Esophagus muscularis mucosa (tissue), 4 donors: ENCODE measurements around the gene STK32B. TPM values are rescaled to one million over a fixed set of nuclear protein-coding genes. Genes with fewer than 3 reads are reported as not detected.

Experiments used
- DNase-seq: peaks from one replicate; pipeline ENCODE4 v3.0.0-alpha.2; 2017; ENCODE audit errors: extremely low spot score
- H3K27ac ChIP-seq, 4 donors: fragments of 200-600 bp; sonication (generic); replicated peaks in 1 of 4; 1 replicate in 3 of 4; 2 replicates in 1 of 4; pipeline ENCODE4 v1.5.1; 2016 to 2019; ENCODE audit warnings: mild to moderate bottlenecking in 1 of 4
- H3K27me3 ChIP-seq, 4 donors: fragments of 200-600 bp; sonication (generic); one replicate each; pipeline versions ENCODE4 v1.5.1 to v1.6.0; 2016 to 2019
- H3K36me3 ChIP-seq, 4 donors: fragments of 200-600 bp; sonication (generic); one replicate each; pipeline ENCODE4 v1.5.1; 2016 to 2019
- H3K4me1 ChIP-seq, 4 donors: fragments of 200-600 bp; sonication (generic); one replicate each; pipeline ENCODE4 v1.5.1; 2016 to 2019
- H3K4me3 ChIP-seq, 4 donors: fragments of 200-600 bp; sonication (generic); 1 replicate in 2 of 4; 2 replicates in 2 of 4; pipeline ENCODE4 v1.5.1; 2016 to 2019; ENCODE audit warnings: mild to moderate bottlenecking in 4 of 4, moderate library complexity in 1 of 4
- H3K9me3 ChIP-seq, 4 donors: fragments of 200-600 bp; sonication (generic); 1 replicate in 3 of 4; 2 replicates in 1 of 4; pipeline ENCODE4 v1.5.1; 2016 to 2019
- CTCF ChIP-seq, 3 experiments: fragments of 200-600 bp in 2 of 3; fragments of 450-650 bp in 1 of 3; sonication (generic) in 2 of 3; IDR thresholded peaks; one replicate each; pipeline ENCODE4 v1.5.1; 2017 to 2019; ENCODE audit warnings: antibody characterized with exemption in 3 of 3, mild to moderate bottlenecking in 2 of 3, moderate library complexity in 1 of 3
- EP300 ChIP-seq: sonication (generic); formaldehyde crosslinking; IDR thresholded peaks from one replicate; pipeline ENCODE4 v1.6.1; 2017; ENCODE audit warnings: antibody characterized with exemption
- POLR2A ChIP-seq: fragments of 450-650 bp; IDR thresholded peaks from one replicate; pipeline ENCODE4 v1.6.1; 2017; ENCODE audit warnings: antibody characterized with exemption, moderate library complexity, mild to moderate bottlenecking, low read depth
- POLR2AphosphoS5 ChIP-seq, 2 donors: sonication (generic); formaldehyde crosslinking; IDR thresholded peaks; one replicate each; pipeline ENCODE4 v1.6.1; 2017; ENCODE audit warnings: antibody characterized with exemption in 2 of 2
- WGBS: methylation state at CpG from one replicate; pipeline ENCODE4 v1.1.5; 2018; 5-methylcytosine and 5-hydroxymethylcytosine counted together
- intact Hi-C: fragments of 100-400 bp; cut with DNase I; formaldehyde crosslinking; loops from one replicate; pipeline ENCODE4 v1.15.1; 2023
- total RNA-seq, 4 donors: library from RNA; depleted of rRNA; stranded (reverse); fragments of >200 nt; gene quantifications; one replicate each; pipeline versions ENCODE4 v1.1.0 to v1.2.1, GENCODE V29; 2016

STK32B gene
- total RNA-seq, 4 donors from 2014 or later: 1.7 to 3.8 (median 2.7) TPM

GRCh38 chr4:5206016-5206790, 154.9 kb downstream of the STK32B start:
- intact Hi-C loops: no loop called here
- WGBS: 63% methylated on average over 9 of the region's 9 CpGs
- H3K4me1 ChIP-seq: peaks cover 0 to 10% (median 0%) of the 10 kb centered on the region in 4 donors
- no peak for DNase-seq
- H3K27ac ChIP-seq: no peak overlapping the region
- H3K4me3 ChIP-seq: no peak overlapping the region
- TF ChIP-seq POLR2AphosphoS5 (IDR thresholded peaks at IDR 0.05) (no peak), POLR2A (no peak), EP300 (no peak), CTCF (IDR thresholded peaks at IDR 0.05) (no peak)
- no peaks in the 10 kb centered on the region for H3K36me3 ChIP-seq
- H3K27me3 ChIP-seq: no peaks in the 10 kb centered on the region
- H3K9me3 ChIP-seq: no peaks in the 10 kb centered on the region

DNA sequence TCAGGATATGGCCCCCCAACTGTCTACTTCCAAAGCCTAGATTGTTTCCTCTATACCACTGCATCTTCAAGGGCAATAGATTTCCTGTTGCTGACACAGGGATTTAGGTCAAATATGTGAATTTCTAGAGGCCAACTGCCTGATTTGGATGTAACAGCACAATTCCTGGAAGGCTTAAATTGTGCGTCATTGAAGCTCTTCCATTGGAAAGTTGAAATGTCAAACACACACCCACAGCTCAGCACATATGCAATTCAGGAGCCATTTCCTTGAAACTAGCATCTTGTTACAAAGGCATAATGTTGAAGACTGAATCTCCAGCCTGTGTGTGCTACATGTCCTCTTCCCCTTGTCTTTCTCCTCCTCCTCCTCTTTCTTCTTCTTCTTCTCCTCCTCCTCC, 158.6 kb downstream of the STK32B start:
- H3K4me3 ChIP-seq: no peak overlapping the region
- H3K27ac ChIP-seq: no peak overlapping the region
- no peaks in the 10 kb centered on the region for H3K27me3 ChIP-seq
- no peak for TF ChIP-seq CTCF (IDR thresholded peaks at IDR 0.05)
- TF ChIP-seq POLR2AphosphoS5 (IDR thresholded peaks at IDR 0.05): no peak
- no peak for TF ChIP-seq EP300
- TF ChIP-seq POLR2A: no peak
- intact Hi-C loops: no loop called here
- no peaks in the 10 kb centered on the region for H3K36me3 ChIP-seq
- WGBS: 67% methylated on average over 1 of the region's 1 CpG
- no peaks in the 10 kb centered on the region for H3K9me3 ChIP-seq
- no peak for DNase-seq
- H3K4me1 ChIP-seq: peaks cover 0 to 10% (median 0%) of the 10 kb centered on the region in 4 donors

- Histone ChIP-seq H3K27me3 (no peaks in the 10 kb centered on the region), H3K4me1 (no peaks in the 10 kb centered on the region), H3K9me3 (no peaks in the 10 kb centered on the region), H3K4me3 (no peak overlapping the region), H3K36me3 (no peaks in the 10 kb centered on the region), H3K27ac (no peak overlapping the region)
- no peak for DNase-seq
- WGBS: 79% methylated on average over 3 of the region's 3 CpGs
- TF ChIP-seq EP300 (no peak), CTCF (IDR thresholded peaks at IDR 0.05) (no peak), POLR2AphosphoS5 (IDR thresholded peaks at IDR 0.05) (no peak), POLR2A (no peak)
- intact Hi-C loops: no loop called here
Observed at GRCh38 chr4:5211282-5211839, 160.1 kb downstream of the STK32B start.

DNA sequence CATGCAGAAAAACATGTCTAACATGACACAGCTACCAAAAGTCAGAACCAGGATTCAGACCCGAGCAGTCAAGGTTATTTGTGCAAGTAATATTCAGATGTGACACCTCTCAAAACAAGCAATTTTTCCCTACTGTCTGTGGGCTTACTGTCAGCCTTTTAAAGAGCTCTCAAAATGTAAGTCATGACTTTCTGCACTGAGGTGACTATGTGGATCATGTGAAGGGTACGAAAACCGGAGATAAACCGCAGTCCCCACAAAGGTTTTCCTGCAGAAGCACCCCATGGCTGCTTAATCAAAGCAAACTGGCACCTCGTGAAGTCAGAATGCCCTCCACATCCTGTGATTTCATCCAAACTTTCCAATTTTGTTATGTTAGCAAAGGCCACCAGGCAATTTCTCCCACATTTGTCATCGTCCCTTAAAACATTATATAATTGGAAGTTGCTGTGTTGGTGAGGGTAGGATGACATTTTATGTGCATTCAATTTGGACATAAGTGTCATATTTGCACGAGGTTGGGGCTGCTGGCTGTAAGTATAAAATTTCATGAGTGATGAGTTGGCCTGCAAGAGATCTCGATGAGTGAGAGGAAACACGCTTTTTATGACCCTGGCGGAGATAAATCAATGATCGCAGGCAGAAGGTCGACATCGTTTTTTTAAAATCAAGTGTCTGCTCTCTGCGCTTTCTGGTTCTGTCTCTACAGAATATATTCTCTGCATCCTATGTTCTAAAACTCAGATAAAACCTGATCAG, 161.2 kb downstream of the STK32B start:
- Histone ChIP-seq H3K27me3 (no peaks in the 10 kb centered on the region), H3K27ac (no peak overlapping the region), H3K4me1 (no peaks in the 10 kb centered on the region), H3K9me3 (no peaks in the 10 kb centered on the region), H3K36me3 (no peaks in the 10 kb centered on the region), H3K4me3 (no peak overlapping the region)
- TF ChIP-seq POLR2A: no peak
- no peak for TF ChIP-seq EP300
- TF ChIP-seq CTCF (IDR thresholded peaks at IDR 0.05): no peak
- no peak for TF ChIP-seq POLR2AphosphoS5 (IDR thresholded peaks at IDR 0.05)
- intact Hi-C loops: no loop called here
- 52% methylated on average over 14 of the region's 14 CpGs for WGBS
- no peak for DNase-seq
